GM21447 (cell line): ENCODE data around the gene LRIG3.
"Not testable (repeated sequence)": the region's sequence is repeated elsewhere in the genome, so short reads cannot be mapped to it uniquely, and the experiment has no call there.

ENCODE experiments used
- ATAC-seq: cut with Tn5 transposase; IDR thresholded peaks from one replicate; pipeline ENCODE4 v1.9.1; 2021; ENCODE audit not compliant: unreplicated experiment

Gene LRIG3

GRCh38 chr12:58860788-58861240, 59.5 kb downstream of the LRIG3 start:
- no peak for ATAC-seq

DNA sequence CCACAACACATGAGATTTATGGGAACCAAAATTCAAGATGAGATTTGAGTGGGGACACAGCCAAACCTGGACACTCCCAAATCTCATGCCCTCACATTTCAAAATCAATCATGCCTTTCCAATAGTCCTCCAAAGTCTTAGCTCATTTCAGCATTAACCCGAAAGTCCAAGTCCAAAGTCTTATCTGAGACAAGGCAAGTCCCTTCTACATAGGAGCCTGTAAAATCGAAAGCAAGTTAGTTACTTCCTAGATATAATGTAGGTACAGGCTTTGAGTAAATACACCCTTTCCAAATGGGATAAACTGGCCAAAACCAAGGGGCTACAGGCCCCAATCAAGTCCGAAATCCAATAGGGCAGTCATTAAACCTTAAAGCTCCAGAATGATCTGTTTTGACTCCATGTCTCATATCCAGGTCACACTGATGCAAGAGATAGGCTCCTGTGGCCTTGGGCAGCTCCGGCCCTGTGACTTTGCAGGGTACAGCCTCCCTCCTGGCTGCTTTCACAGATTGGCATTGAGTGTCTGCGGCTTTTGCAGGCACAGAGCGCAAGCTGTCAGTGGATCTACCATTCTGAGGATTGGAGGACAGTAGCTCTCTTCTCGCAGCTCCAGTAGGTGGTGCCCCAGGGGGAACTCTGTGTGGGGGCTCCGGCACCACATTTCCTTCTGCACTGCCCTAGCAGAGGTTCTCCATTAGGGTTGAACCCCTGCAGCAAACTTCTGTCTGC, 60.1 kb downstream of the LRIG3 start:
- ATAC-seq: no peak

DNA sequence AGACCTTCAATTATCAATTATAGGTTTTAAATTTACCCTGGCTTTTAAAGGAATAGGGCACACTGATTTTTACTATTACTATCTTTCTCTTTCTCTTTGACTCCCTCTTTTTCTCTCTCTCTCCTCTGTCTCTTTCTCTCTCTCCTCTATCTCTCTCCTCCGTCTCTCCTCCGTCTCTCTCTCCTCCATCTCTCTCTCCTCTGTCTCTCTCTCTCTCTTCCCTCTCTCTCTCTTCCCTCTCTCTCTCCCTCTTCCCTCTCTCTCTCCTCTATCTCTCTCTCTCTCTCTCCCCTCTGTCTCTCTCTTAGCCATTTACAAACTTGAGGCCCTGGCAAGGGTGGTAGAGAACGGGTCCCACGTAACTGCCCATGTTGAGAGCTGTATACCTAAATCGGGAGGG, 62.3 kb downstream of the LRIG3 start:
- ATAC-seq: no peak

DNA sequence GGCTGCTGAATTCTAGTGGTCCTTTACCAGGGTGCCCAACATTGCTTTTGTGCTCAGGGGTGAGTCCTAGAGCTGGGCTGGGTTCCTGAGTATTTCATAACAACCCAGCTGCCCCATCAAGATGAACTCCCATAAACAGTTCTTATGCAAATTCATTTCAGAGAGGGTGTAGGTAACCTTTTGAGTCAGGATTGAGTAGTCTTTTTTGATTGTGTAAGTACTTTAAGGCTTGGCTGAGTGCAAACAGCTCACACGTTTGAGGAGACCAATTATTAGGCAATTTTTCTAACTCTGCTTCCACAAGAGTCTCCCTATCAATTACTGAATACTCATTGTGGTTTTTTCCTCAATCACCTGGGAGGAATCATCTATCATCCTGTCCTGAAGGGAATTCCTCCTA, 63.1 kb downstream of the LRIG3 start:
- not testable (repeated sequence) for ATAC-seq

GRCh38 chr12:58855630-58856029, 64.7 kb downstream of the LRIG3 start:
- ATAC-seq: not testable (repeated sequence)

- no peak for ATAC-seq
Observed at GRCh38 chr12:58850826-58851225, 69.5 kb downstream of the LRIG3 start.

GRCh38 chr12:58847901-58848600, 72.3 kb downstream of the LRIG3 start:
- no peak for ATAC-seq

DNA sequence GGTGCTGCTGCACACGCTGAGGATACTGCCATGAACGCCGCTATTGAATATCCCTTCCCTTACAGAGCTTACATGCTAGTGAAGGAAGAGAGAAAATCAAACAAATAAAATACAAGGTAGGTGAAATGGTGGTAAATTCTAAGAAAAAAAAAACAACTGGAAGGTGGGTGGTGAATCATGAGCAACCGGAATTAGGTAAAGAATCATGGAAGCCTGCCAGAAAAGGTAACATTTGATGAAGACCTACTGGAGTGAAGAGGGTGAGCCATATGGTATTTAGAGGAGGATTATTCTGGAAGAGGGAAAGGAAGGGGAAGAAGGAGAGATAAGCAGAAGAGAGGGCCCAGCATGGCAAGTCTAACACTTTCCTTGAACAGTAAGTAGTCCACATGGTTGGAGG, 76.1 kb downstream of the LRIG3 start:
- ATAC-seq: no peak

DNA sequence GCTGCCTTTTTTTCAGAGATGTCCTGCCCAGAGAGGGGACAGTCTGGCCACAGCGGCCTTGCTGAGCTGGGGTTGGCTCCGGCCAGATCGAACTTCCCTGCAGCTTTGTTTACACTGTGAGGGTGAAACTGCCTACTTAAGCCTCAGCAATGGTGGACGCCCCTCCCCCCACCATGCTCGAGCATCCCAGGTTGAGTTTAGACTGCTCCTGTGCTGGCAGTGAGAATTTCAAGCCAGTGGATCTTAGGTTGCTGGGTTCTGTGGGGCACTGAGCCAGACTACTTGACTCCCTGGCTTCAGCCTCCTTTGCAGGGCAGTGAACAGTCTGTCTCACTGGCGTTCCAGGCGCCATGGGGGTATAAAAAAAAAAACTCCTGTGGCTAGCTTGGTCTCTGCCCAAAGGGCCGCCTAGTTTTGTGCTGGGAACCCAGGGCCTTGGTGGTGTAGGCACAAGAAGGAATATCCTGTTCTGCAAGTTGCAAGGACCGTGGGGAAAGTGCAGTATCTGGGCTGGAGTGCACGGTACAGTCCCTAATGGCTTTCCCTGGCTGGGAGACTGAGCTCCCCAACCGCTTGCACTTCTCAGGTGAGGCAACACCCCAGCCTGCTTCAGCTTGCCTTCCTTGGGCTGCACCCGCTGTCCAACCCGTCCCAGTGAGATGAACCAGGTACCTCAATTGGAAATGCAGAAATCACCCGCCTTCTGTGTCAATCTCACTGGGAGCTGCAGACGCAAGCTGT, 79.1 kb downstream of the LRIG3 start:
- no peak for ATAC-seq

GRCh38 chr12:58833853-58834252, 86.5 kb downstream of the LRIG3 start:
- ATAC-seq: no peak

DNA sequence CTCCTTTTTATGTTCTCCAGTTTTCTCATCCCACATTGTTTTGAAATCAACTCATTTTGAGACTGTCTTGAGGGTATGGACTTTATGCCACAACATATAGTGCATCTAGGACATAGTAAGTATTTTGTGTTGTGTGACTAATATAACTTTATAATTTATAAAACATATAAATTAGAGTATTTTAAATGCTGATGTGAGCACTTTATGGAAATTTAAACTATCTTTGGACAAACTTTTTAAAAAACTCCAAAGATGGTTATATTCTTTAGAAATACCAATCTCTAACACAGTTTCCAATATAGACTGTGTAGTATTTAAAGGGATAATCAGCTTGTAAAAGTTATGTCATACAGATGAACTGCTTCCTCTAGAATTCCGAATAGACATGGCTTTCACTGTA, 87.4 kb downstream of the LRIG3 start:
- no peak for ATAC-seq
